ENCODE results near the gene ZFAND3.

- TF ChIP-seq POLR2A (IDR thresholded peaks at IDR 0.05) = no peak
- no peak for TF ChIP-seq CTCF (IDR thresholded peaks at IDR 0.05)
- TF ChIP-seq EP300 (IDR thresholded peaks at IDR 0.05) = no peak
These were observed 107.1 kb downstream of the ZFAND3 start for GRCh38 chr6:37926661-37927060.

All from stomach (tissue), 4 donors.